ENCODE data around the gene UNC93A.
"Not testable (repeated sequence)": the region's sequence is repeated elsewhere in the genome, so short reads cannot be mapped to it uniquely, and the experiment has no call there.

Gene UNC93A

DNA sequence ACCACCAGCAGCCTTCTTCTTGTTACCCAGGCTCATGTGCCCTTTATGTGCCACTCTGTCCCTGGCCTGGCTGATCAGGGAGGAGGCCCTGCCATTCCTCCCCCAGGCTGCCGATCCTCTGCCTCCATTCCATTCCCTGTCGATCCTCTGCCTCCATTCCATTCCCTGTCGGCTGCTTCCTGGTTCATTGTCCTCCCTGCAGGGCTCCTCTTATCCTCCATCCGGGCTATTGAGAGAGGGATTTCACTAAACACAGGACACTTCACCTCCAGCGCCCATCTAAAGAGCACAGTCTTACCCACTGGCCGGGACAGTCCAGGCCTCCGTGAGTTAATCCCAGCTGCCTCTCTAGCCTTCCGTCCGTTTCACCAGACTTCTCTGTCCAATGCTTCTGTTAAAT is 26.1 kb downstream of the UNC93A start:
- DNase-seq = no peak

- not testable (repeated sequence) for DNase-seq
Measured at GRCh38 chr6:167318354-167318753, 27.2 kb downstream of the UNC93A start.

DNA sequence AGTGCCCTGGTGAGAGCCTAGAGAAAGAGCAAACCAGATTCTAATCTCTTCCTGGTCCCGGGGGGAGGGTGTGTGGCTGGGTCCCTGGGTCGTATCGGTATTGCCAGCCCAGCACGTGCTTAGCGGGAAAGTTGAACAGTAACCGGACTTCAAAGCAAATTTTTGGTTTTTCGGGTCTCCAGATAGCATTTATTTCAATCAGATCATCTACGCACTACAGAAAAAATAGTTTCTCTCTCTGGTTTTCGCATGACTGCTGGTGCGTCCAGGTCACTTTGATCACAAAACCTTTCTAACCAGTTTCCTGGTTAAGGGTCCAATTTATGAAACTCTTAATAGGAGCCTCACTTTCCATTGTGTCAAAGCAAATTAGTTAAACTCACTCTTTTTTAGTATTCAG is 27.7 kb downstream of the UNC93A start:
- DNase-seq = not testable (repeated sequence)

DNA sequence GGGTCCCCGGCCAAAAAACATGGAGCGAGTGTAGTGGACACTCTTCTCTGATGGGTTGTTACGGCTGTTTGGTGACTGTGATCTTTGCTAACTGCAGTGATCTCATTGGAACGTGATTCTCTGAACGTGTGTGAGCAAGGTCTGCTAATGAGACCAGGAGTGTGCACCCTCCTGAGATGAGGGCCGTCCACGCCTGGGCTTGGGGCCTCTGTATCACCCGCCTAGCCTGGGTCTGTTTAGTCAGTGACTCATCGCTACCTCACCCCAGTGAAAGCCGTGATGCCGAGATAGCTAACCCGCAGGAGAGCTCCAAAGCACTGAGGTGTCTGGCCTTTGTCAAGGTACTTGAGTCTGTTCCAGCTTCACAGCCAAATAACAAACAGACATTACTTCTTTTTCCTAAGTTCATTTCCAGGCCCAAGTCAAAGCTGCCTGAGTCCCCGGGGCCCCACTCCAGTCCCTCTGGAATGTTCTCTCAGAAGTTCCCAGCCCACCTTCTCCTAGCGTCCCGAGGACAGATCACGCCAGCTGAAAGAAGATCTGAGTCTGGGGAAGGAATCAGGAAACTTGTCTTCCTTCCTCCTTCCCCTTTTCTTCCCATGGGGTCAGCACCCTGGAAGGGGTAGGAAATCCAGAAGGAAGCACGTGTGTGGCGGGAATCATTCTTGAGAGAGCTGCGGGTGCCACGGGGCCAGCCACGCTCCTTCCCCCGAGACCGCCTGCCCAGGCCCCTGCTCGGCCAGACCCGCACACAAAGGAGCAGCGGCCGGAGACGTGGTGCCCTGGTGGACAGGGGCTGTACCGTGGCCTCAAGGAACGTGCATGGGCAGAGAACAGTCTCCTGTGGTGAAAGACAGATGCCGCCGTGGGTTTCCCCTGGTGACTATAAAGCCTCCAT is 29.0 kb downstream of the UNC93A start:
- DNase-seq = not testable (repeated sequence)

DNA sequence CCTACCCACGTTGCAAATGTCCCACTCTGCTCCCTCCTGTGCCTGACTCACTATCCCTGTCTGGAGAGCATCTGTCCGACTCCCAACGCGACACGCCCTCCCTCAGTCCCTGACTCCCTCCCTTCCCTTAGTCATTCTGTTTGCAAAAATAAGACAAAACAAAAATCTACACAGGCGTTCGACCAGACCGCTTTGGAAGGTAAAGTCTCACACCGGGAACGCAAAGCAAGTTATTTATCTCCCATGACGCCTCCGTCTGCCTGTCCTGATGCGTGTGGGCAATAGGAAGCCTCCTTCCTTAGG is 29.6 kb downstream of the UNC93A start:
- DNase-seq = not testable (repeated sequence)

- not testable (repeated sequence) for DNase-seq
Measured at GRCh38 chr6:167321185-167321584, 30.1 kb downstream of the UNC93A start.

DNA sequence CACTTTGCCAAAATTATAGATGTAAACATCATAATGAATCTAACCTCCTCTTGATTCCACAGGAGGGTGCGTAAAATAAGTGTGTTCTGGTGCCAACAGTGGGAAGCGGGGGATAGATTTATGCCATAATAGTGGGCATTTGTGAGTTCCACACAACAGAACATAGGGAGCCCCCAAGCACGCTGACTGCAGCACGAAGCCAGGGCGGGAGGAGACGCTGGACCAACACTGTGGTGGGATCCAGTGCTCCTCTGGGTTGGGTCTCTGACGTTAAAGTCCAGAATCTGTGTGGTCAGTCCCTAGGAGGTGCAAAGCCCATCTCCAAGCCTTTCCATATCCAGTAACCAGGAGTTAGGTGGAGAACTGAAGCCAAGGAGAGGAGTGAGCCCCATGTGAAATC is 32.0 kb downstream of the UNC93A start:
- no peak for DNase-seq

DNA sequence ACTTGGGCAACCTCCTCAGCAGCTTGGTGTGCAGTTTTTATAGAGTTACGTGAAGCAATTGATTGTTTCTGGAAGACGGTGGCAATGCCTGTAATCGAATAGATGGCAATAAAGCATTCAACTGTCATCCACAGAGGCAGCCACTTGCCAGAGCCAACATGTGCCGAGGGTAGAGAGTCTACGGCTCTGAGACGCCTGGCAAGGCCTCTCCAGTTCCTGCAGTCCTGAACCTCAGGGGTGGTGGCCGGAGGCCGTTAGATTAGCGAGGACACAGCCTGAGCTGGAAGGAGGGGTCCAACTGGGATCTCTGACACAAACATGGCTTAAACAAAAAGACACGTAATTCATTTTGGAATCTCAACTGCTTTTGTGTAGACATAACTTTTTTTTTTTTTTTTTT is 33.0 kb downstream of the UNC93A start:
- DNase-seq = no peak

GRCh38 chr6:167325766-167326165 is 34.7 kb downstream of the UNC93A start:
- no peak for DNase-seq

- no peak for DNase-seq
Measured at GRCh38 chr6:167327391-167327790, 36.3 kb downstream of the UNC93A start.

GRCh38 chr6:167328086-167328485 is 37.0 kb downstream of the UNC93A start:
- DNase-seq = no peak

- no peak for DNase-seq
Measured at GRCh38 chr6:167329014-167329413, 37.9 kb downstream of the UNC93A start.

GRCh38 chr6:167330750-167331149 is 39.6 kb downstream of the UNC93A start:
- DNase-seq = no peak

DNA sequence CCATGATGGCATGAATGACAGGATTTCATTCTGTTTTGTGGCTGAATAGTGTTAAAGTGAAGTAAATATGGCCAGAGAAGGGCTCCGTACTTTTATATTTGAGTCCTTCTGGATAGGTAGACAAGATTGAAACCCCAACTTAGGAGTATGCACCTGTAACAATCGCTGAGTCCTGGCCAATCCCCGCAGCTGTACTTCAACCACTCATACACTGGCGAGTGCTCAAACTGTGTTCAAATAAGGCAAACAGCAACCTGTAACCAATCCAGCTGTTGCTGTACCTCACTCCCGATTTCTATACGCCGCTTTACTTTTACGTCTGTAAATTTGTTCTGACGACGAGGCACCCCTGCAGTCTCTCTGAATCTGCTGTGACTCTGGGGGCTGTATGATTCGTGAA is 40.5 kb downstream of the UNC93A start:
- DNase-seq = no peak

GRCh38 chr6:167336844-167337630 is 45.9 kb downstream of the UNC93A start:
- no peak for DNase-seq

GRCh38 chr6:167337675-167338449 is 46.7 kb downstream of the UNC93A start:
- no peak for DNase-seq

- DNase-seq = no peak
Measured at GRCh38 chr6:167338541-167339117, 47.5 kb downstream of the UNC93A start.

DNA sequence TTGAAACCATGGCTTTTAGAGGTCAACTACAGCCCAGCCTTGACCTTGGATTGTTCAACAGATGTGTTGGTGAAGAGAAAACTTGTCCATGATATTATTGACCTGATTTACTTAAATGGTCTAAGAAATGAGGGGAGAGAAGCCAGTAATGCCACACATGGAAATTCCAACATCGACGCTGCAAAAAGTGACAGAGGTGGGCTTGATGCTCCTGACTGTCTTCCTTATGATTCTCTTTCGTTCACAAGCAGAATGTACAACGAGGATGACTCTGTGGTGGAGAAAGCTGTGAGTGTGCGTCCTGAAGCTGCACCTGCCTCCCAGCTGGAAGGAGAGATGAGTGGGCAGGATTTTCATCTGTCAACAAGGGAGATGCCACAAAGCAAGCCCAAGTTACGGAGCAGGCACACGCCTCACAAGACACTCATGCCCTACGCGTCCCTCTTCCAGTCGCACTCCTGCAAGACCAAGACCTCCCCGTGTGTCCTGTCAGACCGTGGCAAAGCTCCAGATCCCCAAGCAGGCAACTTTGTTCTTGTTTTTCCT is 50.0 kb downstream of the UNC93A start:
- peak; percentile 22 for DNase-seq

DNA sequence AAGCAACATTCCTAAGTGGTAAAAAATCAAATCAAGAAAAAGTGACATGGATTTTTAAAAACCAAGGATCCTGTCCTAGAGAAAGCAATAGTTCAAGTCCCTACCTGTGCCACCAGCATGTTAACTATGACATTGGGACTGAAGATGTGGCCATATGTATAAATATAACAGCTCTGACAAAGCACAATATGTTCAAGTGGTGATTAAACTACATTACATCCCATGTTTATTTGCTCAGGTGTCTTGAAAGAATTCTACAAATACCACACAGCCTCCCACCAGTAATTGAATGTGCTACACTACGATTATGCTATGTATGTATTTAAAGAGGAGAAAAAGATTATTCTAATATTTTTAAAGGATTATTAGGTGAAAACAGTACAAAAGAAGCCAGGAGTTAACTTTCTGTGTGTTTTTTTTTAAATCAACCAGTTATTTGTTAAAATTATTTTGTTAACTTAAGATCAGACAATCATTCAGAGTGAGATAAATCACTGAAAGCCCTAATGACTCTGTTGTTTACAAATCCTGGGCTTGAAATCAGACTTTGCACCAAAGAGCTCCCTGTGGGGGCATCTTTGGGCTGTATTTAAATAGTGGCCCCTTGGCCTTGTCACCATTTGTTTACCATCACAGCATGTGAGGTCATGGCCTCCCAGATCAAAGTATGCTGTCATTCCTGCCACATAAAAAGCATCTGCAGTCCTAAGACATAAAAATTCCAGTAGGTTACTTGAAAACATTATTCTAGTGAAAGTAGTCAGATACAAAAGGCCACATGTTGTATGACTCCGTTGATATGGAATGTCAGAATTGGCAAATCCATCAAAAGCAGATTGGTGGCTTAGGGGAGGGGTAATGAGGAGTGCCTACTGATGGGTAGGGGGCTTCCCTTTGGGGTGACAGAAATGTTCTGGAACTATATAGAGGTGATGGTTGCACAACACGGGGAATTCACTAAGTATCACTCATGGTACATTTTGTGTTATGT is 50.8 kb downstream of the UNC93A start:
- no peak for DNase-seq

GRCh38 chr6:167342879-167343610 is 51.9 kb downstream of the UNC93A start:
- no peak for DNase-seq

DNA sequence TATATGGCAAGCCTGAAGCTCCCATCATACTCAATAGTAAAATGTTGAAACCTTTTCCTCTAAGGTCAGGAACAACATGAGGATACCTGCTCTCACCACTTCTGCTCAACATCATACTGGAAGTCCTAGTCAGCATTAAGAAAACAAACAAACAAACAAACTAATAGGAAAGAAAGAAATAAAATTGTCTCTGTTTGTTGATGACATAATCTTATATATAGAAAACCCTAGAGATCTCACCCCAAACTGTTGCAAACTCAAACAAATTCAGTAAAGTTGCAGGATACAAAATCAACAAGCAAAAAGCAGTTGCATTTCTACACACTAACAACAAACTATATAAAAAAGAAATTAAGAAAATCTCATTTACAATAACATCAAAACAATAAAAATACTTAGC is 54.2 kb downstream of the UNC93A start:
- DNase-seq = no peak
